KOPT-K1 (cell line): Measurements from ENCODE around the gene GAMT.
A peak's percentile ranks its signal among the peaks of the same experiment; 100 is the strongest.

Experiments used
- H3K27ac ChIP-seq: fragments of 200-600 bp; sonication (generic); 2 replicates; pipeline ENCODE4 v1.5.1; 2016; ENCODE audit warnings: antibody characterized with exemption, mild to moderate bottlenecking, low read depth, low read length; ENCODE audit not compliant: poor library complexity, severe bottlenecking
- H3K36me3 ChIP-seq: fragments of 200-600 bp; sonication (generic); 2 replicates; pipeline ENCODE4 v1.5.1; 2017; ENCODE audit warnings: antibody characterized with exemption, mild to moderate bottlenecking, low read length, moderate library complexity; ENCODE audit not compliant: insufficient read depth
- H3K9me3 ChIP-seq: fragments of 200-600 bp; sonication (generic); 2 replicates; pipeline ENCODE4 v1.5.1; 2017; ENCODE audit warnings: antibody characterized with exemption, low read length, mild to moderate bottlenecking; ENCODE audit not compliant: insufficient read depth, poor library complexity, severe bottlenecking

GAMT gene

GRCh38 chr19:1389033-1389940 lies 12.1 kb downstream of the GAMT start:
- Histone ChIP-seq H3K9me3 (no peaks in the 10 kb centered on the region), H3K27ac (no peak overlapping the region), H3K36me3 (peaks cover 55% of the 10 kb centered on the region)

DNA sequence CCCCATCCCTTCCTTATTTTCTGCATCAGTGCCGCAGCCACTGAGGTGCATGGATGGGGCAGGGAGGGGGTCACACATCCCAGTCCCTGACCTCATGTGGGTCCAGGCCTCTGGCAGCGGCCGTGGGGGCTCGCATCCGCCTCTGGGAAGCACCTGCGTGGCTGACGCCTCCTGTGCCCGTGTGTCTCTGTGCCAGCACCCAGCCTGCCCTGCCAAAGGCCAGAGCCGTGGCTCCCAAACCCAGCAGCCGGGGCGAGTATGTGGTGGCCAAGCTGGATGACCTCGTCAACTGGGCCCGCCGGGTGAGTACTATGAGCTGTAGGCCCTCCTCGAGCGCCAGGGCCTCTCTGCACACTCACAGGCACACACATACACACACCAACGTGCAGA lies 12.7 kb downstream of the GAMT start:
- Histone ChIP-seq H3K36me3 (peaks cover 49% of the 10 kb centered on the region), H3K27ac (no peak overlapping the region), H3K9me3 (no peaks in the 10 kb centered on the region)

DNA sequence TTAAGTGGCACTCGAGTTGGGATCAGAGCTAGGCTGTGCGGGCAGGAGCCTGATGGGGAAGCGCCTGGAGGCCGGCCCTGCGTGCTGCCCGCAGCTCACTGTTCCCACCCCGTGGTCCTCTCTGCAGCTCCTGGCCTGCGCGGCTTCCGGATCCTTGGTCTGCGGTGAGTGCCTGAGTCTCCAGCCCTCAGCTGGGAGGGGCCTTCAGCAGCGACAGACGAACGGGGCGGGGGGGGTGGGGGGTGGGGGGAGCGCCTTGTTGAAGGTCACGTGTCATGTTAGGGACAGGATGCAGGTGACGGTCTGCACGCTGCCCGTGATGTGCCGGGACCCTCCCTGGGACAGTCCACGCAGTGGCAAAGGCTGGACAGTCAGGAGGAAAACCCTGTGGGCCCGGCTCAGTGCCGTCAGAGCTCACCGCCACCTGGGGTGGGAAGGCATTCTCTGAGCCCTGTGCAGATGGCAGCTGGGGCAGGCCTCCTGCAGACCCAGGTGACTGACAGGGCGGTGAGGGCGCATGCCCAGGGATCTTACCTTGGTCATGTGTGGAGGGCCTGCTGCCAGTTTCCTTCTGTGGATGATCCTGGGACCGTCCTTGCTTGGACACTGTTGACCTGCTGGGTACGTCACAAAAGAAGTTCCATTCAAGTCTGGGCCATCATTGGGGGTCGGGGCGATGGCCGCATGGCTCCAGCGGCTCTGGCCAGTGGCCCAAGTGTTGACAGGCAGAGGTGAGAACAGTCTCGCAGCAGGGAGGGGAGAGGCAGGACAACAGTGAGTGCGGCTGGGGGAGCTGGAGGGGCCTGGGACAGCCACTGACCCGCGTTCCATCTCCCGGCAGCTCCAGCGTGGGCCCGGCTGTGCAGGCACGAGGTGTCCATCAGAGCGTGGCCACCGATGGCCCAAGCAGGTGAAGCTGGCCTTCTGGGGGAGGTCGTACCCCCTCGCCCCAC lies 13.4 kb downstream of the GAMT start:
- no peak overlapping the region for H3K27ac ChIP-seq
- peaks cover 42% of the 10 kb centered on the region for H3K36me3 ChIP-seq

GRCh38 chr19:1386945-1387683 lies 14.2 kb downstream of the GAMT start:
- no peak overlapping the region for H3K27ac ChIP-seq
- peaks cover 34% of the 10 kb centered on the region for H3K36me3 ChIP-seq
- H3K9me3 ChIP-seq, result no peaks in the 10 kb centered on the region

More for the DNA sequence above, 13.4 kb downstream of the GAMT start:
- no peaks in the 10 kb centered on the region for H3K9me3 ChIP-seq

- H3K36me3 ChIP-seq, result peaks cover 24% of the 10 kb centered on the region; the same call in 1 of the 2 replicates
- H3K27ac ChIP-seq, result no peak overlapping the region
Measured at GRCh38 chr19:1385816-1386215, 15.5 kb downstream of the GAMT start.

DNA sequence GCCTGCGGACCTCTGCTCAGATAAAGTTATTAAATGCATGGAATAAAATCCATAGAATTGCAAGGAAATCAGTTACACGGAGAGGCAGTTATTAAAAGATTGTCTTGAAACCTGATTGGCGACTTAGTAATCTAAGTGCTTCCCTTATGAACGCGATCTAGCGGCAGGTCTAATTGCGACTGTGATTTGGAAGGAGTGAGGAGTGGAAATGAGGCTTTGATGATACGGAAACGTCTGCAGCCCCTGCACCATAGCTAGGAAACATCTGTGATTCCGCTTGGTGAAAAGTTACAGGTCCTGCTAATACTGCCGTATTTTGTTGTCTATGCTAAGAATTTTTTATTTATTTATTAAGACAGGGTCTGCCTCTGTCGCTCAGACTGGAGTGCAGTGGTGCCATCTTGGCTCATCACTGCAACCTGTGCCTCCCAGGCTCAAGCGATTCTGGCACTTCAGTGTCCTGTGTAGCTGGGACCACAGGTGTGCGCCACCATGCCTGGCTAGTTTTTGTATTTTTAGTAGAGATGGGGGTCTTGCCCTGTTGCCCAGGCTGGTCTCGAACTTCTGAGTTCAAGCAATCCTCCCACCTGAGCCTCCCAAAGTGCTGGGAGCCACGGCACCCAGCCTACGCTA lies 16.7 kb downstream of the GAMT start:
- Histone ChIP-seq H3K9me3 (no peaks in the 10 kb centered on the region), H3K27ac (peak overlapping the region; percentile 75), H3K36me3 (peaks cover 17% of the 10 kb centered on the region; the same call in 1 of the 2 replicates)

More at GRCh38 chr19:1385816-1386215, 15.5 kb downstream of the GAMT start:
- H3K9me3 ChIP-seq, result no peaks in the 10 kb centered on the region

DNA sequence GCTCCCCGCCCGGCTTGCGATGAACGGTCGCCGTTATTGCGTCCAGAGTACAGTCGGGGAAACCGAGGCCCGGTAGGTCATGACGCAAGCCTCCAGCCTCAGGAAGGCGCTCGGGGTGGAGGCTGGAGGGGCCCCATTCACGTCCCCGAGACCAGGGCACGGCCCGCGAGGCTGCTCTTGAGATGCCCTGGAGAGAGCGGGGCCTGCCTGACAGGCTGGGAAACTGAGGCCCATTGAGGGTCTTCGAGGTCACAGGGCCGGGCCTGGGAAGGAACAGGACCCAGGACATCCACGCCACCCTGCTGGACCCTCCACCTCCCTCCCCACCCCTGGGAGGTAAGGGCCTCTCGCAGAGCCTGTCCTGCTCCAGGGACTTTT lies 17.3 kb downstream of the GAMT start:
- H3K36me3 ChIP-seq, result peaks cover 12% of the 10 kb centered on the region; the same call in 1 of the 2 replicates
- peak overlapping the region; percentile 75 for H3K27ac ChIP-seq
- no peaks in the 10 kb centered on the region for H3K9me3 ChIP-seq

GRCh38 chr19:1383312-1384084 lies 17.8 kb downstream of the GAMT start, which contains the start of gene NDUFS7:
Gene NDUFS7 (plus strand): TSS chr19:1383907. CDS start chr19:1383927, 20 bp downstream.
- Histone ChIP-seq H3K27ac (peak within 1 kb of the TSS; percentile 75), H3K9me3 (no peaks in the 10 kb centered on the region), H3K36me3 (peaks cover 6% of the 10 kb centered on the region; the same call in 1 of the 2 replicates)

DNA sequence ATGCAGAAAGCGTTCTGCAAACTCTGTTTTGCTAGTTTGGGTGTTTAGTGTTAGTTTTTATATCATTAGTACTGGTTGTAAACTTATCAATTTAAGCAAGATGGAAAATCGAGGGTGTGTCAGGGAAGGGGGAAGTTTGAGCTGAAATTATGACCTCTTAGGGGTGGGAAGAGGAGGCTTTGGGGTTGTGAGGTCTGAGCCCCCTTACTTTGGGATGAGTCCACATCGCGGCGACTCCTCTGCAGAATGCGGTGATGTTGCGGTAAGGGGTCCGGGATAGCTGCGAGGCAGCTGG lies 18.4 kb downstream of the GAMT start:
- H3K27ac ChIP-seq, result no peak overlapping the region
- H3K9me3 ChIP-seq, result no peaks in the 10 kb centered on the region
- H3K36me3 ChIP-seq, result peaks cover under 1% of the 10 kb centered on the region; the same call in 1 of the 2 replicates

DNA sequence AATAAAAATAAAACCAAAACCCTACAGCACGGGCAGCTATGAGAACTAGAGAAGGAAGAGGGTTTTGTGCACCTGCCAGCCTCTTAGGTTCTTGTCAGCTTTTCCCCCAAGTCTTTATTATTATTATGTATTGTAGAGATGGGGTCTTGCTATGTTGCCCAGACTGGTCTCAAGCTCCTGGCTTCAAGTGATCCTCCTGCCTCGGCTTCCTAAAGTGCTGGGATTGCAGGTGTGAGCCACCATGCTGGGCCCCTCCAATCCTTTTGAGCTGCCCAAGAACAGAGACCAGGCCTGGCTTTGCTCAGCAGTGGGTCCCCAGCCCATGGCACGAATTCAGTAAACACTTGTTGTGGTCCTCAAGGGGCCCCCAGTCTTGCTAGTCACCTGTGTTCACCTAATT lies 19.1 kb downstream of the GAMT start:
- H3K27ac ChIP-seq, result no peak overlapping the region
- peaks cover 6% of the 10 kb centered on the region; the same call in 1 of the 2 replicates for H3K36me3 ChIP-seq
- H3K9me3 ChIP-seq, result no peaks in the 10 kb centered on the region

DNA sequence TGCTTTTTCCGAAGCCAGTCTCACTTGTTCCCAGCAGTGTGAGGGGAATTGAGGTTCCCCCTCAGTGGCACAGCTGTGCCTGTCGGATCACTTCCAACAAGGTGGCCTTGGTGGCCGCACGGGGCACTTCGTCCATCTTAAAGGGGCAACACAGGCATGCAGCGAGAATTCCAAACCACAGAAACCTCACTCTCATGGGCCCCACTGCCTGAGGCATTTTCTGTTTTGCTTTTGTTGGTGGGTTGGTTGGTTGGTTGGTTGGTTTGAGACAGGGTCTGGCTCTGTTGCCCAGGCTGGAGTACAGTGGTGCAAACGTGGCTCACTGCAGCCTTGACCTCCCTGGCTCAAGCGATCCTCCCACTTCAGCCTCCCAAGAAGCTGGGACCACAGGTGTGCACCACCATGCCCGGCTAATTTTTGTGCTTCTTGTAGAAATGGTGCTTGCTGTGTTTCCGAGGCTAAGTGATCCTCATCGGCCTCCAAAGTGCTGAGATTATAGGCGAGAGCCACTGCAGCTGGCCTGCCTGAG lies 21.3 kb downstream of the GAMT start:
- H3K27ac ChIP-seq, result no peak overlapping the region
- peaks cover 10% of the 10 kb centered on the region; the same call in 1 of the 2 replicates for H3K36me3 ChIP-seq
- no peaks in the 10 kb centered on the region for H3K9me3 ChIP-seq

DNA sequence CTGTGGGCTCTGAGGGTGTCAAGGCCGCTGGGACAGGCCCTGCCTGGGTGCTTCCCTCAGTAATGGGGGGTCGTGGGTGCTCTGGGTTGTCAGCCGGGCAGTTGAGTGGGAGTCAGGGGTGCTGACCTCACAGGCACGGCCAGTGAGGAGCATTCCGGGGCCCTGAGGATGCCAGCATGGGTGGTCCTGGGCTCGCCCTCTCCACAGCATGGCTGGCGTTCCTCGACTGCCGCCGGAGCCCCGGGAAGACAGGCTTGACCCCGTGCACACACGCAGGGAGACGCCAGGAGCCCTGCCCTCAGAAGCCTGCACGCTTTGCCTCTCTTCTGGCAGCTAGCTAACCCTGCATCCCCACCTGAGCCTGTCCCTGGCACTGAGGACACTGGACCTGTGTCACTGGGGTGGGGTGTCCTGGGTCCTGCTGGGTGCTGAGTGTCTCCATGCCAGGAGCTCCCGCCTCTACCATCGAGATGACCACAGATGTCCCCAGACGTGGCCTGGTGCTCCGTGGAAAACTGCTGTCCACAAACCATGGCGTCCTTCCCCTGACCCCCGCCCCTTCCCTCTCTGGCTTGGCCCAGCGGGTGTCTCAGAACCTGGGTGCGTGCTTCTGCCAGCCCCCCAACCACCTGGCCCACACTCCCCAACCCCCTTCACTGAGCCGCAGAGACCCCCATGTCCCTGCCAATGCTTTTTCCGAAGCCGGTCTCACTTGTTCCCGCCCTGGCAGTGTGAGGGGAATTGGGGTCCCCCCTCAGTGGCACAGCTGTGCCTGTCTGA lies 22.0 kb downstream of the GAMT start:
- H3K36me3 ChIP-seq, result peaks cover 13% of the 10 kb centered on the region; the same call in 1 of the 2 replicates
- H3K9me3 ChIP-seq, result no peaks in the 10 kb centered on the region
- no peak overlapping the region for H3K27ac ChIP-seq
